WTC11 (cell line): Measurements from ENCODE around the gene CD302.

Source experiments
- ARID4B ChIP-seq: sonication (generic); formaldehyde crosslinking; IDR thresholded peaks from 2 replicates; pipeline ENCODE4 v1.8.0; 2023; ENCODE audit warnings: missing genetic modification reagents, mild to moderate bottlenecking, borderline replicate concordance
- ATF2 ChIP-seq: sonication (generic); formaldehyde crosslinking; IDR thresholded peaks from 2 replicates; pipeline ENCODE4 v1.8.1; 2022; ENCODE audit warnings: low read depth, missing genetic modification reagents, borderline replicate concordance
- CTCF ChIP-seq: fragments of 200-600 bp; IDR thresholded peaks from 2 replicates; pipeline ENCODE4 v1.8.0; 2022; ENCODE audit warnings: antibody characterized with exemption
- E2F4 ChIP-seq: sonication (generic); formaldehyde crosslinking; IDR thresholded peaks from 2 replicates; pipeline ENCODE4 v1.8.1; 2022; ENCODE audit warnings: low read depth, mild to moderate bottlenecking, moderate library complexity, missing genetic modification reagents, borderline replicate concordance
- ELF4 ChIP-seq: sonication (generic); formaldehyde crosslinking; IDR thresholded peaks from 2 replicates; pipeline ENCODE4 v1.8.1; 2022; ENCODE audit warnings: low read depth, mild to moderate bottlenecking, moderate library complexity, missing genetic modification reagents
- JUN ChIP-seq: sonication (generic); formaldehyde crosslinking; IDR thresholded peaks from 2 replicates; pipeline ENCODE4 v1.8.0; 2023; ENCODE audit warnings: mild to moderate bottlenecking, missing genetic modification reagents
- MLX ChIP-seq: sonication (generic); formaldehyde crosslinking; IDR thresholded peaks from 2 replicates; pipeline ENCODE4 v1.8.1; 2023; ENCODE audit warnings: mild to moderate bottlenecking, missing genetic modification reagents, moderate library complexity
- TEAD4 ChIP-seq: sonication (generic); formaldehyde crosslinking; IDR thresholded peaks from 2 replicates; pipeline ENCODE4 v1.8.0; 2022; ENCODE audit warnings: mild to moderate bottlenecking, missing genetic modification reagents
- ZNF121 ChIP-seq: sonication (generic); formaldehyde crosslinking; IDR thresholded peaks from 2 replicates; pipeline ENCODE4 v1.8.0; 2023; ENCODE audit warnings: missing genetic modification reagents

- TF ChIP-seq TEAD4 (CRISPR knock-in tag) (no peak), CTCF (no peak), JUN (no peak), E2F4 (CRISPR knock-in tag) (no peak), MLX (CRISPR knock-in tag) (no peak), ARID4B (CRISPR knock-in tag) (no peak), ZNF121 (CRISPR knock-in tag) (no peak), ELF4 (CRISPR knock-in tag) (no peak), ATF2 (CRISPR knock-in tag) (no peak)
Measured at GRCh38 chr2:159773886-159774285, 24.1 kb downstream of the CD302 start.
